ENCODE results near the gene CNTNAP2.

DNA sequence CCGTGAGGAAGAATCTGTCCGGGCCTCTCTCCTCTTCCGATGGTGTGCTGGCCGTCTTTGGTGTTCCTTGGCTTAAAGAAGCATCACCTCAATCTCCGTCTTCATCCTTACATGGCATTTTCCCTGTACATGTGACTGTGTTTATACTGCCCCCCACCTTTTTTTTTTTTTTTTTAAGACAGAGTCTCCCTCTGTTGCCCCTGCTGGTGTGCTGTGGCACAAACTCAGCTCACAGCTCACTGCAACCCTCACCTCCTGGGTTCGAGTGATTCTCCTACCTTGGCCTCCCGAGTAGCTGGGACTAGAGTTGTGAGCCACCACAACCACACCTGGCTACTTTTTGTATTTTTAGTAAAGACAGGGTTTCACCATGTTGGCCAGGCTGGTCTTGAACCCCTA is 2352.1 kb downstream of the CNTNAP2 start:
- TF ChIP-seq, protein P1, sequence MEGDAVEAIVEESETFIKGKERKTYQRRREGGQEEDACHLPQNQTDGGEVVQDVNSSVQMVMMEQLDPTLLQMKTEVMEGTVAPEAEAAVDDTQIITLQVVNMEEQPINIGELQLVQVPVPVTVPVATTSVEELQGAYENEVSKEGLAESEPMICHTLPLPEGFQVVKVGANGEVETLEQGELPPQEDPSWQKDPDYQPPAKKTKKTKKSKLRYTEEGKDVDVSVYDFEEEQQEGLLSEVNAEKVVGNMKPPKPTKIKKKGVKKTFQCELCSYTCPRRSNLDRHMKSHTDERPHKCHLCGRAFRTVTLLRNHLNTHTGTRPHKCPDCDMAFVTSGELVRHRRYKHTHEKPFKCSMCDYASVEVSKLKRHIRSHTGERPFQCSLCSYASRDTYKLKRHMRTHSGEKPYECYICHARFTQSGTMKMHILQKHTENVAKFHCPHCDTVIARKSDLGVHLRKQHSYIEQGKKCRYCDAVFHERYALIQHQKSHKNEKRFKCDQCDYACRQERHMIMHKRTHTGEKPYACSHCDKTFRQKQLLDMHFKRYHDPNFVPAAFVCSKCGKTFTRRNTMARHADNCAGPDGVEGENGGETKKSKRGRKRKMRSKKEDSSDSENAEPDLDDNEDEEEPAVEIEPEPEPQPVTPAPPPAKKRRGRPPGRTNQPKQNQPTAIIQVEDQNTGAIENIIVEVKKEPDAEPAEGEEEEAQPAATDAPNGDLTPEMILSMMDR (IDR thresholded peaks at IDR 0.05): no peak
- no peak for TF ChIP-seq POLR2A (IDR thresholded peaks at IDR 0.05)
- TF ChIP-seq EP300 (IDR thresholded peaks at IDR 0.05): no peak
